ENCODE measurements around the gene NIPAL3. TPM values are rescaled to one million over a fixed set of nuclear protein-coding genes. Genes with fewer than 3 reads are reported as not detected.
"Not testable (repeated sequence)": the region's sequence is repeated elsewhere in the genome, so short reads cannot be mapped to it uniquely, and the experiment has no call there.

The NIPAL3 gene
- total RNA-seq, 1 donor from 2014 or later, result 18.6 TPM

GRCh38 chr1:24484199-24484598 lies 68.6 kb downstream of the NIPAL3 start:
- H3K27ac Mint-ChIP-seq (ENCODE audit: unreplicated experiment), result no peak overlapping the region
- TF ChIP-seq CTCF (IDR thresholded peaks at IDR 0.05; ENCODE audit: partially characterized antibody, unreplicated experiment), result no peak
- H3K4me1 Mint-ChIP-seq (ENCODE audit: low read depth, unreplicated experiment), result no peaks in the 10 kb centered on the region
- DNase-seq, result no peak
- H3K36me3 Mint-ChIP-seq (ENCODE audit: unreplicated experiment), result peaks cover 3% of the 10 kb centered on the region
- no peak overlapping the region for H3K4me3 Mint-ChIP-seq (ENCODE audit: unreplicated experiment)
- H3K27me3 Mint-ChIP-seq (ENCODE audit: unreplicated experiment), result no peaks in the 10 kb centered on the region
- H3K9me3 Mint-ChIP-seq (ENCODE audit: unreplicated experiment), result no peaks in the 10 kb centered on the region

GRCh38 chr1:24486331-24487065 lies 70.9 kb downstream of the NIPAL3 start:
- H3K36me3 Mint-ChIP-seq (ENCODE audit: unreplicated experiment), result no peaks in the 10 kb centered on the region
- H3K4me3 Mint-ChIP-seq (ENCODE audit: unreplicated experiment), result no peak overlapping the region
- no peak overlapping the region for H3K27ac Mint-ChIP-seq (ENCODE audit: unreplicated experiment)
- TF ChIP-seq CTCF (IDR thresholded peaks at IDR 0.05; ENCODE audit: partially characterized antibody, unreplicated experiment), result no peak
- H3K9me3 Mint-ChIP-seq (ENCODE audit: unreplicated experiment), result no peaks in the 10 kb centered on the region
- no peaks in the 10 kb centered on the region for H3K4me1 Mint-ChIP-seq (ENCODE audit: low read depth, unreplicated experiment)
- no peaks in the 10 kb centered on the region for H3K27me3 Mint-ChIP-seq (ENCODE audit: unreplicated experiment)
- no peak for DNase-seq

GRCh38 chr1:24487455-24487854 lies 71.9 kb downstream of the NIPAL3 start:
- Mint-ChIP-seq H3K27ac (ENCODE audit: unreplicated experiment) (no peak overlapping the region), H3K36me3 (ENCODE audit: unreplicated experiment) (no peaks in the 10 kb centered on the region), H3K4me1 (ENCODE audit: low read depth, unreplicated experiment) (no peaks in the 10 kb centered on the region), H3K4me3 (ENCODE audit: unreplicated experiment) (no peak overlapping the region), H3K9me3 (ENCODE audit: unreplicated experiment) (no peaks in the 10 kb centered on the region), H3K27me3 (ENCODE audit: unreplicated experiment) (no peaks in the 10 kb centered on the region)
- DNase-seq, result no peak
- TF ChIP-seq CTCF (IDR thresholded peaks at IDR 0.05; ENCODE audit: partially characterized antibody, unreplicated experiment), result no peak

GRCh38 chr1:24488159-24488558 lies 72.6 kb downstream of the NIPAL3 start:
- H3K27ac Mint-ChIP-seq (ENCODE audit: unreplicated experiment); H3K9me3 Mint-ChIP-seq (ENCODE audit: unreplicated experiment); DNase-seq; H3K27me3 Mint-ChIP-seq (ENCODE audit: unreplicated experiment); H3K4me1 Mint-ChIP-seq (ENCODE audit: low read depth, unreplicated experiment); H3K36me3 Mint-ChIP-seq (ENCODE audit: unreplicated experiment); H3K4me3 Mint-ChIP-seq (ENCODE audit: unreplicated experiment): not testable (repeated sequence)

- Mint-ChIP-seq H3K4me1 (ENCODE audit: low read depth, unreplicated experiment) (no peaks in the 10 kb centered on the region), H3K27ac (ENCODE audit: unreplicated experiment) (no peak overlapping the region), H3K4me3 (ENCODE audit: unreplicated experiment) (no peak overlapping the region), H3K9me3 (ENCODE audit: unreplicated experiment) (no peaks in the 10 kb centered on the region), H3K36me3 (ENCODE audit: unreplicated experiment) (no peaks in the 10 kb centered on the region), H3K27me3 (ENCODE audit: unreplicated experiment) (no peaks in the 10 kb centered on the region)
- TF ChIP-seq CTCF (IDR thresholded peaks at IDR 0.05; ENCODE audit: partially characterized antibody, unreplicated experiment), result no peak
- no peak for DNase-seq
These were observed 74.1 kb downstream of the NIPAL3 start for GRCh38 chr1:24489674-24490073.

All from glutamatergic neuron (in vitro differentiated cells).